ENCODE data around the gene PSMG4.

PSMG4 gene

DNA sequence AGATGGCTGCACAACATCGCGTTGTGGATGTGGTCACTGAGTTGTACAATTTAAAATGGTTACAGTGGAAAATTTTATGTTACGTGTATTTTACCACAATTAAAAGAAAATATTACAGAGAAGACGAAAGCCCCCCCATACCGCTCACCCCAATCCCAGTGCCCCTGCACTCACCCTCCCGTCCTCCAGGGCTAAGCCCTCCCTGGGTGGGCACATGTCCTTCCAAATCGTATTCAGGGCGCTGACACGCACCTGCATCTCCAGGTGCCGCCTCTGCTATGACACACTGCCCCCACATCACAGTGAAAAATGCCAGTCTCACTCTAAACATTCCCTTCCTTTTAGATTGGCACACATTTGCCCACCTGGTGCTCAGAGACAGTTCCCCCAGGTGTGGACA, 49.4 kb downstream of the PSMG4 start:
- DNase-seq (ENCODE audit: low read depth, low spot score), result no peak

DNA sequence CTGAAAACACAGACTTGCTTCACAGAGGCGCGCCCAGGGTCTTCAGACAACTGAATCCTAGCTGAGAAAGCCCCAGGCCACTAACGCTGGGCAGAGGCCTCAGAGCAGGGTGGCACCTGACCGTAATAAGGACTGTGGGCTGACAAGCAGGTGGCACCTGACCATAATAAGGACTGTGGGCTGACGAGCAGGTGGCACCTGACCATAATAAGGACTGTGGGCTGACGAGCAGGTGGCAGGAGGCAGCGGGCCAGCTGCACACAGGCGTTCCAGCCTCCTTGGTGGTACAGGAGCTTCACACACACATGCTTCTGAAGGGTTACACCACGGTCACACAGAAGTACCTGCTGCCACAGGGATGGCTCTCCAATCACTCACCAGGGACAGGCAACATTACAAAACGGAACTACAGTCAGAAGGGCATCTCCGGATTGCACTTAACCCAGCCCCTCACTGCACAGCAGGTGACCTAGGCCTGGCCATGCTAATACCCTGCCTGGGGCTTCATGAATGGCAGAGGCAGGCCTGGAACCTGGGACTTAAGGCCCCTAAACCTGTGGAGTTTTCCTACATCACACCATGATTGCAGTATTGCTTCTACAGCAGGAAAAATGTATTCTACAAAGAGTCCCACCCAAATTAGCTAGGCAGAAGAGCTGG, 50.8 kb downstream of the PSMG4 start:
- no peak for DNase-seq (ENCODE audit: low read depth, low spot score)

GRCh38 chr6:3310051-3310448, 51.3 kb downstream of the PSMG4 start:
- DNase-seq (ENCODE audit: low read depth, low spot score), result no peak

- DNase-seq (ENCODE audit: low read depth, low spot score), result no peak
These were observed 52.0 kb downstream of the PSMG4 start for GRCh38 chr6:3310703-3311102.

DNA sequence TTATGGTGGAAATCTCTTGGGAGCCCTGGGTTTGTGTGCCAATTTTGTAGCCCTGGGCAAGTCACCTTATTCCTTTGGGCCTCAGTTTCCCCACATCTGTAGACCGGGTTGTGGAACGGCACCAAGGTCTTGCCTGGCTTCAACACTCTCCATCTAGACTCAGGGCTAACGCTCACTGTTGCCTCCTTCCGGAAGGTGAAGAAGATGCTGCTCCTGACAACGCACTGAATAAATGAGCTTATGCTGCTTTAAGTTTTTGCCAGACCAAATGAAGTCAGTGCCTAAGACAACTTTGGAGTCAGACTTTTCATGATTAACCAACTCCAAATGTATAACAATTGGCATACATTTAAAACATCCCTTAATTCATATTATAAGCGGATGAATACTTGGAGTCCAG, 53.1 kb downstream of the PSMG4 start:
- no peak for DNase-seq (ENCODE audit: low read depth, low spot score)

- no peak for DNase-seq (ENCODE audit: low read depth, low spot score)
These were observed 54.0 kb downstream of the PSMG4 start for GRCh38 chr6:3312604-3313231.

GRCh38 chr6:3314176-3314575, 55.4 kb downstream of the PSMG4 start:
- no peak for DNase-seq (ENCODE audit: low read depth, low spot score)

GRCh38 chr6:3314621-3315467, 56.1 kb downstream of the PSMG4 start:
- no peak for DNase-seq (ENCODE audit: low read depth, low spot score)

DNA sequence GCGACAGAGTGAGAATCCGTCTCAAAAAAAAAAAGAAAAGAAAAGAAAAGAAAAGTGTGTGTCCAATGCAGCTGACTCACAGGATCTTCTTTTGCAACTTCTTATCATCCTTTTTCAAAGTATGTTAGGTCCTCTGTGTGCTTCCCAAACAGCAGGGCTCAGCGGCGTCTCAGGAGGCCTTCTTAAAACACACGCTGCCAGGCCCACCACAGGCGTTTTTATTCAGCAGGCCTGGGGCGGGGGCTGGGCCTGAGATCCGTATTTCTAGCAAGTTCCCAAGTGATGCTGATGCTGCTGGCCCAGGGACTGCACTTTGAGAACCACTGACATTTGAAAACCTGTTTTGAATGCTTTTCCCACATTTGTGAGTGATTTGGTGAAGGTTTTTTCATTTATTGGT, 57.1 kb downstream of the PSMG4 start:
- DNase-seq (ENCODE audit: low read depth, low spot score), result no peak

- DNase-seq (ENCODE audit: low read depth, low spot score), result no peak
These were observed 57.6 kb downstream of the PSMG4 start for GRCh38 chr6:3316331-3316730.

DNA sequence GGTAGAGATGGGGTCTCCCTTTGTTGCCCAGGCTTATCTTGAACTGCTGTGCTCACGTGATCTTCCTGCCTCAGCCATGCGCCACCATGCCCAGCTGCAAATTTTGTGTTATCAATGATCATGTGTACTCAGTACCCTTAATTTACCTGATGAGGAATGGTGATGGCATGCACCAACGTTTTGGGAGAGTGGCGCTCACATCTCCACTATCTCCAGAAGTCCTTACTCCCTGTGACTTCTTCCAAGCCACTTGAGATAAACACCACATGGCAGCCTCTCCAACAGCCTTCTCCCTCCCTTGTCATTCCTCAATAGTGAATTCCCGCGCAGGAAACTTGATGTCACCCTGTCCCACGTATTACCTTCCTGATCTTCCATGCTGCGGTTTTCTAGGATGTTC, 58.1 kb downstream of the PSMG4 start:
- DNase-seq (ENCODE audit: low read depth, low spot score), result no peak
